Endodermal cell (in vitro differentiated cells): ENCODE results near the gene ARHGAP44. TPM values are rescaled to one million over a fixed set of nuclear protein-coding genes. Genes with fewer than 3 reads are reported as not detected.

Source experiments
- DNase-seq: peaks from one replicate; pipeline ENCODE4 v3.0.0-alpha.2; 2017
- H3K27ac ChIP-seq: 2 replicates; pipeline ENCODE4 v1.5.1; 2013; ENCODE audit warnings: mild to moderate bottlenecking, low read depth, low read length, moderate library complexity
- H3K27me3 ChIP-seq: 2 replicates; pipeline ENCODE4 v1.6.1; 2013; ENCODE audit warnings: mild to moderate bottlenecking, low read length, moderate library complexity; ENCODE audit not compliant: insufficient read depth, control insufficient read depth, poor library complexity, severe bottlenecking
- H3K36me3 ChIP-seq: 2 replicates; pipeline ENCODE4 v1.7.0; 2013; ENCODE audit warnings: mild to moderate bottlenecking, low read length, moderate library complexity; ENCODE audit not compliant: control insufficient read depth, insufficient read depth
- H3K4me1 ChIP-seq: one replicate; pipeline ENCODE4 v1.7.0; 2013; ENCODE audit warnings: low read length; ENCODE audit not compliant: control insufficient read depth, insufficient read depth
- H3K4me3 ChIP-seq: 2 replicates; pipeline ENCODE4 v1.5.1; 2013; ENCODE audit warnings: mild to moderate bottlenecking, low read length, moderate library complexity
- H3K9ac ChIP-seq: 2 replicates; pipeline ENCODE4 v1.6.1; 2013; ENCODE audit warnings: mild to moderate bottlenecking, low read length, moderate library complexity; ENCODE audit not compliant: poor library complexity, severe bottlenecking; ENCODE audit errors: extremely low read depth
- H3K9me3 ChIP-seq: 2 replicates; pipeline ENCODE4 v1.6.1; 2013; ENCODE audit warnings: mild to moderate bottlenecking, low read length, moderate library complexity; ENCODE audit not compliant: control insufficient read depth
- H3K27ac Mint-ChIP-seq: 2 replicates; pipeline ENCODE4 v1.8.0; 2020; ENCODE audit warnings: mixed read lengths
- H3K27me3 Mint-ChIP-seq: 2 replicates; pipeline ENCODE4 v1.8.0; 2021; ENCODE audit warnings: mild to moderate bottlenecking, mixed read lengths; ENCODE audit not compliant: insufficient read depth
- H3K36me3 Mint-ChIP-seq: 2 replicates; pipeline ENCODE4 v1.8.0; 2020; ENCODE audit warnings: low read depth, mixed read lengths
- H3K4me1 Mint-ChIP-seq: 2 replicates; pipeline ENCODE4 v1.8.0; 2020; ENCODE audit warnings: mixed read lengths
- H3K4me3 Mint-ChIP-seq: 2 replicates; pipeline ENCODE4 v1.8.0; 2020; ENCODE audit warnings: mild to moderate bottlenecking, moderate library complexity, mixed read lengths
- H3K9me3 Mint-ChIP-seq: 2 replicates; pipeline ENCODE4 v1.8.0; 2020; ENCODE audit warnings: mild to moderate bottlenecking, mixed read lengths
- CTCF ChIP-seq: fragments of 200-600 bp; sonication (generic); conservative IDR thresholded peaks from 2 replicates; pipeline ENCODE4 v1.5.0; 2021; ENCODE audit warnings: antibody characterized with exemption, mild to moderate bottlenecking
- WGBS, 2 experiments: methylation state at CpG; one replicate each; pipeline versions ENCODE4 v1.1.5 to v1.1.7; 2013; ENCODE audit warnings: missing lambda C conversion rate in 2 of 2, mixed read lengths in 1 of 2; ENCODE audit not compliant: insufficient coverage in 1 of 2, insufficient read length in 1 of 2; 5-methylcytosine and 5-hydroxymethylcytosine counted together
- total RNA-seq, 2 donors: library from RNA; stranded (reverse); fragmentation: NEBNext Ultra II Directional in 1 of 2; extraction: Animal tissue kit (Norgen Biotek cat#: 25700) in 1 of 2; gene quantifications; 2 replicates in 1 of 2; 3 replicates in 1 of 2; pipeline ENCODE4 v1.2.1, GENCODE V29; 2021

Gene ARHGAP44
- total RNA-seq, 2 donors from 2014 or later, result 14.2 to 21.9 TPM

DNA sequence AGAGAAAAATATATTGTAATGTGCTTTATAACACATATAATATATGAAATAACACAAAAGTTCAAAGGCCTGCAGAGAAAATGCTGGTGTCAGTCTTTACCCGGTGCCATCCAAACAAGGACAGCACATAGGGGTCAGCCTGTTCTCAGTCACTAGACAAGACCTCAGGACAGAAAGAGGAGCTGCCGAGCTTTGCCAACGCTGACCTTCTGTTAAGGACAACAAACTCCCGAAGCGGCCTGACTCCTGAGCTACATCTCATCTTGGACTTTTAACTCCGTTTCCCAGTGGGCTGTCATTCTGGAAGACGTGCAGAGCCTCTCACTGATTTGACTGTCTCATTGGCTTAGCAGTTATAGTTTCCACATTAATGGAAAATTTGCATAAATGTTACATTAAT lies 221.7 kb downstream of the ARHGAP44 start:
- H3K27me3 ChIP-seq, result no peaks in the 10 kb centered on the region
- H3K4me3 ChIP-seq, result no peak overlapping the region
- Mint-ChIP-seq H3K27ac (no peak overlapping the region), H3K4me1 (no peaks in the 10 kb centered on the region), H3K4me3 (no peak overlapping the region), H3K36me3 (peaks cover 83% of the 10 kb centered on the region), H3K9me3 (no peaks in the 10 kb centered on the region), H3K27me3 (no peaks in the 10 kb centered on the region)
- 96 to 100% methylated on average over 7 of the region's 7 CpGs for WGBS, 2 experiments
- H3K9ac ChIP-seq, result no peak overlapping the region
- no peaks in the 10 kb centered on the region for H3K9me3 ChIP-seq
- no peak for TF ChIP-seq CTCF
- no peaks in the 10 kb centered on the region for H3K4me1 ChIP-seq
- no peak for DNase-seq
- peaks cover 97% of the 10 kb centered on the region for H3K36me3 ChIP-seq
- no peak overlapping the region for H3K27ac ChIP-seq

GRCh38 chr17:13014801-13015200 lies 225.5 kb downstream of the ARHGAP44 start:
- 97 to 100% methylated on average over 5 to 7 of the region's 7 CpGs for WGBS, 2 experiments
- Mint-ChIP-seq H3K4me1 (peaks cover 6% of the 10 kb centered on the region), H3K4me3 (no peak overlapping the region), H3K36me3 (peaks cover 69% of the 10 kb centered on the region), H3K27me3 (no peaks in the 10 kb centered on the region), H3K27ac (no peak overlapping the region), H3K9me3 (no peaks in the 10 kb centered on the region)
- H3K4me3 ChIP-seq, result no peak overlapping the region
- no peaks in the 10 kb centered on the region for H3K4me1 ChIP-seq
- no peak overlapping the region for H3K9ac ChIP-seq
- TF ChIP-seq CTCF, result no peak
- no peaks in the 10 kb centered on the region for H3K9me3 ChIP-seq
- H3K36me3 ChIP-seq, result peaks cover 66% of the 10 kb centered on the region
- no peaks in the 10 kb centered on the region for H3K27me3 ChIP-seq
- DNase-seq, result no peak
- H3K27ac ChIP-seq, result no peak overlapping the region

DNA sequence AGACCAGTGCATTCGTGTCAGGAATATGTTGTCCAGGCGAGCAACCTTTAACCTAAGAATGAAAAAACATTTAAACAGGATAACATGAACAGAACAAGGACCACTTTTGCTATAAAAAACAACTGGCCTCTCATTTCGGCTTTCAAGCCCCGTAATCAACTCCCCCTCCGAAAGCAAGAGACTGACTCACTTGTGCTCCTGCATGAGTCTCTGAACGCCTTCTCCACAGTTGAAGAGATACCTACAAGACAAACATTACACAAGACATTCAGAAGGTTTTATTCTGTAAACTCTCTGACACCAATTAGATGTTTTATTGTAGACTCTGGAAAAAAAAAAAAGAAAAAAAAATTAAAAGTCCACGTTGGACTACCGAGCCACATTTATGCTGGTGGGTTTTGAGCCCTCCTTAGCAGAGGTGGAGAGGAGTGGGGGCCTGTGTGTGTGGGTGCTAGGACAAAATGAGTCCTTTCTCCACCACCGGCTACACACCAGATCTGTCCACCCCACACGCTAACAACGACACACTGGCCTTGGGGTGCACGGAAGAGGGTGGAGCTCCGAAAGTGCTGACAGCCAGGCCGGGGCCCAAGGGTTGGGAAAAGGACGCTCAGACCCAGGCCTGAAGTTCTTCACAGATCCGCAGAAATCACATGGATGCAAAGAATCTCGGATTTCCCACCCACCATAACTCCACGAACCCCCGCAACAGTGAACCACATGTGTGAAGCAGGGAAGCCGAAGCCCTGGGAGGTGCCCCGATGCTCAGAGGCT lies 227.8 kb downstream of the ARHGAP44 start:
- no peaks in the 10 kb centered on the region for H3K27me3 Mint-ChIP-seq
- peak overlapping the region; percentile 85 for H3K4me3 Mint-ChIP-seq
- Histone ChIP-seq H3K27me3 (no peaks in the 10 kb centered on the region), H3K9me3 (no peaks in the 10 kb centered on the region), H3K4me3 (peak overlapping the region; percentile 99), H3K9ac (peak overlapping the region; percentile 83), H3K4me1 (no peaks in the 10 kb centered on the region), H3K27ac (peak overlapping the region; percentile 47), H3K36me3 (peaks cover 43% of the 10 kb centered on the region)
- DNase-seq, result no peak
- TF ChIP-seq CTCF, result no peak
- no peaks in the 10 kb centered on the region for H3K9me3 Mint-ChIP-seq
- 24 to 49% methylated on average over 7 to 21 of the region's 21 CpGs for WGBS, 2 experiments
- H3K36me3 Mint-ChIP-seq, result peaks cover 46% of the 10 kb centered on the region
- H3K27ac Mint-ChIP-seq, result peak overlapping the region; percentile 90
- H3K4me1 Mint-ChIP-seq, result peaks cover 6% of the 10 kb centered on the region
